Keratinocyte (primary cell): ENCODE results near the gene ETF1. TPM values are rescaled to one million over a fixed set of nuclear protein-coding genes. Genes with fewer than 3 reads are reported as not detected.

ENCODE experiments used
- DNase-seq: peaks from one replicate; pipeline ENCODE4 v3.0.0-alpha.2; 2011; ENCODE audit warnings: low read depth, missing footprints, low spot score
- FAIRE-seq: peaks from 2 replicates; lab custom pipeline; 2011; peaks lifted over from hg19 to GRCh38; lab: Jason Lieb, UNC
- H2AFZ ChIP-seq: 2 replicates; pipeline ENCODE4 v1.6.0; 2012; ENCODE audit warnings: low read length, control low read depth, inconsistent platforms; ENCODE audit not compliant: control insufficient read depth
- H3K27ac ChIP-seq: 2 replicates; pipeline ENCODE4 v1.5.1; 2011; ENCODE audit warnings: low read length; ENCODE audit not compliant: control insufficient read depth, insufficient read depth
- H3K27me3 ChIP-seq: 3 replicates; pipeline ENCODE4 v1.6.0; 2011; ENCODE audit warnings: low read length; ENCODE audit not compliant: control insufficient read depth, insufficient read depth; ENCODE audit errors: extremely low read depth
- H3K36me3 ChIP-seq, 2 experiments: 2 replicates in 1 of 2; 3 replicates in 1 of 2; pipeline ENCODE4 v1.5.1; 2011; ENCODE audit warnings: low read length in 2 of 2, mild to moderate bottlenecking in 1 of 2; ENCODE audit not compliant: control insufficient read depth in 2 of 2, insufficient read depth in 2 of 2; ENCODE audit errors: extremely low read depth in 1 of 2
- H3K4me1 ChIP-seq: 3 replicates; pipeline ENCODE4 v1.5.1; 2011; ENCODE audit warnings: low read length; ENCODE audit not compliant: control insufficient read depth, insufficient read depth; ENCODE audit errors: extremely low read depth
- H3K4me2 ChIP-seq: 3 replicates; pipeline ENCODE4 v1.6.0; 2011; ENCODE audit warnings: low read depth, low read length; ENCODE audit not compliant: control insufficient read depth, insufficient read depth; ENCODE audit errors: extremely low read depth
- H3K4me3 ChIP-seq, 3 experiments: fragments of 200-600 bp in 1 of 3; sonication (generic) in 1 of 3; 2 replicates in 2 of 3; 3 replicates in 1 of 3; pipeline ENCODE4 v1.5.1; 2011 to 2016; ENCODE audit warnings: low read length in 3 of 3, mild to moderate bottlenecking in 3 of 3, control low read depth in 2 of 3, inconsistent platforms in 1 of 3, low read depth in 1 of 3, mixed read lengths in 1 of 3, mixed run types in 1 of 3, moderate library complexity in 1 of 3; ENCODE audit not compliant: control insufficient read depth in 2 of 3, insufficient read depth in 2 of 3; ENCODE audit errors: extremely low read depth in 1 of 3
- H3K79me2 ChIP-seq: 2 replicates; pipeline ENCODE4 v1.6.0; 2012; ENCODE audit warnings: low read length; ENCODE audit not compliant: control insufficient read depth, insufficient read depth
- H3K9ac ChIP-seq: 3 replicates; pipeline ENCODE4 v1.6.0; 2011; ENCODE audit warnings: low read length; ENCODE audit not compliant: control insufficient read depth, insufficient read depth; ENCODE audit errors: extremely low read depth
- H3K9me1 ChIP-seq: 3 replicates; pipeline ENCODE4 v1.6.0; 2011; ENCODE audit warnings: low read length; ENCODE audit not compliant: control insufficient read depth, insufficient read depth; ENCODE audit errors: extremely low read depth
- H3K9me3 ChIP-seq: 2 replicates; pipeline ENCODE4 v1.5.1; 2012; ENCODE audit warnings: low read depth, low read length; ENCODE audit not compliant: control insufficient read depth
- H4K20me1 ChIP-seq: 3 replicates; pipeline ENCODE4 v1.6.0; 2011; ENCODE audit warnings: low read length; ENCODE audit not compliant: control insufficient read depth, insufficient read depth; ENCODE audit errors: extremely low read depth
- CTCF ChIP-seq, 3 experiments: IDR thresholded peaks in 1 of 3; conservative IDR thresholded peaks in 1 of 3; optimal IDR thresholded peaks in 1 of 3; 2 replicates in 2 of 3; 3 replicates in 1 of 3; pipeline versions ENCODE3 to v1.5.1; 2011; ENCODE audit warnings: low read length in 3 of 3, mild to moderate bottlenecking in 3 of 3, moderate library complexity in 2 of 3, control low read depth in 1 of 3, inconsistent platforms in 1 of 3; ENCODE audit not compliant: insufficient read depth in 2 of 3; ENCODE audit errors: extremely low read depth in 1 of 3
- EZH2 ChIP-seq: IDR thresholded peaks from one replicate; pipeline ENCODE4 v1.6.1; 2012; ENCODE audit warnings: inconsistent platforms, mild to moderate bottlenecking, low read length, moderate library complexity
- dilution Hi-C: fragments of 300-500 bp; cut with MboI; formaldehyde crosslinking; loops from one replicate; pipeline ENCODE4 v1.7.0; 2020; ENCODE audit warnings: low sequenced_read_pairs; ENCODE audit not compliant: extremely low pct_ligation_motif_present
- polyA plus RNA-seq, 5 experiments: library from polyadenylated mRNA; depleted of rRNA in 3 of 5; stranded (reverse) in 3 of 5; stranded (forward) in 1 of 5; unstranded in 1 of 5; fragments of >200 nt; gene quantifications; 1 replicate in 1 of 5; 2 replicates in 3 of 5; 3 replicates in 1 of 5; pipeline versions ENCODE4 v1.2.1 to v1.2.3, GENCODE V29; 2011 to 2012; ENCODE audit warnings: missing spikeins in 2 of 5, low read depth in 1 of 5, low replicate concordance in 1 of 5

Gene ETF1
- polyA plus RNA-seq, 1 donor (not counting 4 experiments of a cell fraction or from before 2014, with no cell fraction given) = 137 TPM

DNA sequence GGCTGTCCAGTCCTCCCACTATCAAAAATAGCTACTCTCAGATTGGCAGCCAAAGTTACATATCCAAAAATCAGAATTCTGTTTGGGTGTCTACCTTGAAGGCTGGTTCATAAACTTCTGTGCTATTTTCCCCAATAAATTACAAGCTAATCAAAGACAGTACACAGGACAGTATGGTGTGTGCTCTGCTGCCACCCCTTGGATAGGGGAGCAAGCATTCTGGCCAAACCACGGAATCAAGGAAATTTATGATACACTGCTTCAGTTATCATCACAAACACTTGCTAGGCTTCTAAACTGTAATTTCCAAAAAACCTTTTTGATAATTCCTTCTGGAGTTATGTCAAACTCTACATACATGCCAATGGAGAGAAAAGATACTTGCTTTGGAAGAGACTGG is 15.9 kb downstream of the ETF1 start:
- H3K36me3 ChIP-seq = peaks cover 5 to 28% of the 10 kb centered on the region in 2 experiments
- H3K27me3 ChIP-seq = no peaks in the 10 kb centered on the region
- peaks cover 16% of the 10 kb centered on the region for H4K20me1 ChIP-seq
- no peak for DNase-seq
- FAIRE-seq = no peak
- H2AFZ ChIP-seq = no peak overlapping the region
- H3K9me1 ChIP-seq = no peaks in the 10 kb centered on the region
- H3K4me3 ChIP-seq = no peak overlapping the region
- no peak overlapping the region for H3K9ac ChIP-seq
- H3K4me2 ChIP-seq = no peak overlapping the region
- peaks cover 94% of the 10 kb centered on the region for H3K79me2 ChIP-seq
- no peak for TF ChIP-seq EZH2
- peak in 1 of 3 experiments; percentile 52 for TF ChIP-seq CTCF (optimal IDR thresholded peaks at IDR 0.05 in 1 of 3, IDR thresholded peaks at IDR 0.05 in 1 of 3, conservative IDR thresholded peaks at IDR 0.05 in 1 of 3; ENCODE audit: extremely low read depth in 1 of 3, insufficient read depth in 2 of 3, low read length in 3 of 3)
- dilution Hi-C loops = no loop called here
- no peaks in the 10 kb centered on the region for H3K9me3 ChIP-seq
- peaks cover 14% of the 10 kb centered on the region for H3K4me1 ChIP-seq
- H3K27ac ChIP-seq = no peak overlapping the region

GRCh38 chr5:138523406-138523805 is 19.6 kb downstream of the ETF1 start:
- TF ChIP-seq CTCF (optimal IDR thresholded peaks at IDR 0.05 in 1 of 3, IDR thresholded peaks at IDR 0.05 in 1 of 3, conservative IDR thresholded peaks at IDR 0.05 in 1 of 3; ENCODE audit: extremely low read depth in 1 of 3, insufficient read depth in 2 of 3, low read length in 3 of 3) (no peak), EZH2 (no peak)
- H4K20me1 ChIP-seq = peaks cover 12% of the 10 kb centered on the region
- FAIRE-seq (no peak), DNase-seq (no peak)
- H3K9ac ChIP-seq = no peak overlapping the region
- peaks cover 5% of the 10 kb centered on the region for H3K4me1 ChIP-seq
- dilution Hi-C loops = no loop called here
- no peak overlapping the region for H2AFZ ChIP-seq
- H3K9me1 ChIP-seq = no peaks in the 10 kb centered on the region
- no peak overlapping the region for H3K4me3 ChIP-seq
- peaks cover 91% of the 10 kb centered on the region for H3K79me2 ChIP-seq
- peaks cover 5 to 10% of the 10 kb centered on the region in 2 experiments for H3K36me3 ChIP-seq
- H3K4me2 ChIP-seq = no peak overlapping the region
- H3K27ac ChIP-seq = no peak overlapping the region
- H3K9me3 ChIP-seq = no peaks in the 10 kb centered on the region
- no peaks in the 10 kb centered on the region for H3K27me3 ChIP-seq
